Stimulated activated CD4-positive, alpha-beta T cell treated with anti-CD3 and anti-CD28 coated beads, Interleukin-2, amount 100 ng/mL, for 24 hours (primary cell): ENCODE measurements around the gene EGLN2.
A peak's percentile ranks its signal among the peaks of the same experiment; 100 is the strongest.
"Not testable (repeated sequence)": the region's sequence is repeated elsewhere in the genome, so short reads cannot be mapped to it uniquely, and the experiment has no call there.

Experiments
- DNase-seq, 2 donors: peaks; one replicate each; pipeline ENCODE4 v3.0.0-alpha.2; 2020

The EGLN2 gene

GRCh38 chr19:40802300-40803169 lies 3.5 kb downstream of the EGLN2 start:
- DNase-seq, result no peak

DNA sequence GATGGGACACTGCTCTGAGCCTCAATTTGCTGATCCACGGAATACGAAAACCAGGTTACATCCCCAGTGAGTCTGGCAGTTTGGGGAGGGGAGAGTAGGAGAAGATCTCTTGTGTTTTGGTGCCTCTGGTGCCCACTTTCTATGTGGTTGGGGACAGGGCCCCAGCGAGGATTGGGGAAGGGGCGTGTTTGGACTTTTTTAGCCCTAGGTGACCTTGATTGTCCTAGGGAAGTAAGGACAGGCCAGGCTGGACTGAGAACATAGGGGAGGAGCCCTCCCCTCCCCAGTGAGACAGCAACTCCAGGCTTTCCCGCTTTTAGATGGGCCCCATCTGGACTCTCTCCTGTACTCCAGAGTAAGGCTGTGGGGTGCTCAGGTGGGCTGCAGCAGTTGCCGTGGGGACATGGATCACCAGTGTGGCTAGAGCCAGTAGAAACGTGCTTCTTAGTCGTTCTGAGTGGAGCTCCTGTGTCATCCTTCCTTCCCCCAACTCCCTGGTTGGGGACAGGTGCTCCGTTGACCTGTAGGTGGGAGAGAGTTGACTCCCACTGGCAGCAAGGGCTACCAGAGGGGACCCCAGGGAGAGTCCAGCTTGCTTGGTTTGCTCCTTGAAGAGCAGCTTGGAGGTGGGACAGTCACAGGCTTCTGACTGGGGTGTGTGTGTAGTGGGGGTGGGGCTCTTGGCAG lies 4.3 kb downstream of the EGLN2 start:
- DNase-seq, result no peak

DNA sequence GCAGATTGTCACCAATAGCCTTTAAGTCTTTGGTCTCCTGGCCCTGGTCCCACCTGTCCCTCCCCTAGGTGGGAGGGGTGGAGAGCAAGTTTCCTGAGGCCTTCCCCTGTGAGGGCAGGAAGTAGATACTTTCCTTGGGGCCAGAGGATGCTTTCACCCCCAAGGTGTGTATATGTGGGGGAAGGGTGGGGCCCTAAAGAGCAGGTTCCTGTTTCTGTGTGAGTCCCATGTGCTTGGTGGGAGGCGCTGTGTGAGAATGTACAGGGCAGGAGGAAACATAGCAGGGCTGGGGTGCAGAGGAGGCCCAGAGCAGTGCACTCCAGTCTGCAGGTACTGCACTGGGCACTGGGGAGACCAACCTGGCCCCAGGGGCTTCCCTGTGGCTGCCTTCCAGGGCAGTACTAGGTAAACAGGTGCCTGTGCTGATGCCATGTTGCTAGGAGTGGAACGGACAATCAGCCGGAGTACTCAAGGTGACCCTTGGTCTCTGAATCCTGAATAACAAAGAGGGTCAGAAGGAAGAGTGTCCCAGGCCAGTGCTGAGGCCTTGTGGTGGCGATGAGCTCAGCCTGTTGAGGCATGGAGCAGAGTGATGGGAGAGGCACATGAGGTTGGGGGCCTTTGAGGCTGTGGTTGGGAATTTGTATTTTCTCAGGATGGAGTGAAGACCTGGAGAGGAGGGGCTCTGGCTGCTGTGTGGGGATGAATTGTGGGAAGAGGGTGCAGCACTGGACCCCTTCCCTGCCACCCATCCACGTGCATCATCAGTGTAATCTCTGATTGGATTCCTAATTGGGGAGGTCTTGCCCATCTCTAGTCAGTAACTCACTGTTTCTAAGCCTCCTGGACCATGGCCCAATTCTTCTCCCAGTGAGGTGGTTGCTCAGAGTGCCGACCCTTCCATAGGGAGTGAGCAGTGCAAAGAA lies 5.1 kb downstream of the EGLN2 start:
- DNase-seq, result peak; percentile 47 to 51

GRCh38 chr19:40804783-40805242 lies 5.8 kb downstream of the EGLN2 start:
- DNase-seq, result no peak

- DNase-seq, result no peak
Observed at GRCh38 chr19:40805258-40805868, 6.4 kb downstream of the EGLN2 start.

DNA sequence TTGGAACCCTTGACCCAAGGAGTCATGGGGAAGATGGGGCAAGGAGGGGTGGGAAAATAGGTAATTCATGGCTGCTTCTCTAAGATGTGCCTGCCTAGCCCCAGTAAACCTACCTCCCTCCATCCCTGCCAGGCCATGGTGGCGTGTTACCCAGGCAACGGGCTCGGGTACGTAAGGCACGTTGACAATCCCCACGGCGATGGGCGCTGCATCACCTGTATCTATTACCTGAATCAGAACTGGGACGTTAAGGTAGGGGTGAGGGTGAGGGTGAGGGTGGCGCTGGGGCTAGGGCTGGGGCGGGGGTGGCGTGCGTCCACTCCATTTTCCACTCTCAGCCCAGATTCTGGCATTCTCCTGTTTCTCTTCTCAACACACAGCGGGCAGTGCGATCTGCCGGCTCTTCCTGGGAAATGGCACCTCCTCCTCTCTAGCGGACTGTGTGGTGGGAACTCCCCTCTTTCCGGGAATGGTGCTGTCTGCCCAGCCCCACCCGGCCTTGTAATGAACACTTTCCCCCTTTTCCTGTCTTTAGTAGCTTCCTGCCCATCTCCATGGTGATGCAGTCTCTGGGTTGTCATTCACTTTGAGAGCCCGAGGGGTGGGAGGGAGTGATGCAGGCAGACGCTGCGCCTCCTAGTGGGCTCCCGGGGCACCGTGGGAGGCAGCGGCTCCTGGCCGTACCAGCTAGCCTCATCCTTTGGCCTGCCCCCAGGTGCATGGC lies 7.6 kb downstream of the EGLN2 start:
- DNase-seq, result peak; percentile 85 to 86

- no peak for DNase-seq
Observed at GRCh38 chr19:40807147-40808020, 8.4 kb downstream of the EGLN2 start.

DNA sequence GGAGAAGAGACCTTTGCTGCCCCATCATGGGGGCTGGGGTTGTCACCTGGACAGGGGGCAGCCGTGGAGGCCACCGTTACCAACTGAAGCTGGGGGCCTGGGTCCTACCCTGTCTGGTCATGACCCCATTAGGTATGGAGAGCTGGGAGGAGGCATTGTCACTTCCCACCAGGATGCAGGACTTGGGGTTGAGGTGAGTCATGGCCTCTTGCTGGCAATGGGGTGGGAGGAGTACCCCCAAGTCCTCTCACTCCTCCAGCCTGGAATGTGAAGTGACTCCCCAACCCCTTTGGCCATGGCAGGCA lies 9.0 kb downstream of the EGLN2 start:
- no peak for DNase-seq

DNA sequence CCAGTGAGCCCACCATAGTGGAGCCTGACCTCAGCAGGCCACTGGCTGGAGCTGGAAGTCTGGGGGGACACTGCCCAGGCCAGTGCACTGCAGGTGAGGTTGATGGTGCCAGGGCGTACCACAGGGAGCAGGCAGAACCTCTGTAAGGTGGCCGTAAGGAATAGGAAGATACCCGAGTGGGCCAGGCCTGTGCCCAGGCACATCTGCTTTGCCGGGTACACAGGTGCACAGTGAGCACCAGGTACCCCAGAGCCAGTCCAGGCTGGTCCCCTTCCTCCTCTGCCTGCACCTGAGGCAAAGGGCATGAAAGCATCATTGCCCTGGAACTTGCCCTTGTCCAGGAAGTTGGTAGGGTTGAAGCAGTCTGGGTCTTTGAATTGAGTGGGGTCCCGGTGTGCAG lies 9.5 kb downstream of the EGLN2 start:
- DNase-seq, result no peak

DNA sequence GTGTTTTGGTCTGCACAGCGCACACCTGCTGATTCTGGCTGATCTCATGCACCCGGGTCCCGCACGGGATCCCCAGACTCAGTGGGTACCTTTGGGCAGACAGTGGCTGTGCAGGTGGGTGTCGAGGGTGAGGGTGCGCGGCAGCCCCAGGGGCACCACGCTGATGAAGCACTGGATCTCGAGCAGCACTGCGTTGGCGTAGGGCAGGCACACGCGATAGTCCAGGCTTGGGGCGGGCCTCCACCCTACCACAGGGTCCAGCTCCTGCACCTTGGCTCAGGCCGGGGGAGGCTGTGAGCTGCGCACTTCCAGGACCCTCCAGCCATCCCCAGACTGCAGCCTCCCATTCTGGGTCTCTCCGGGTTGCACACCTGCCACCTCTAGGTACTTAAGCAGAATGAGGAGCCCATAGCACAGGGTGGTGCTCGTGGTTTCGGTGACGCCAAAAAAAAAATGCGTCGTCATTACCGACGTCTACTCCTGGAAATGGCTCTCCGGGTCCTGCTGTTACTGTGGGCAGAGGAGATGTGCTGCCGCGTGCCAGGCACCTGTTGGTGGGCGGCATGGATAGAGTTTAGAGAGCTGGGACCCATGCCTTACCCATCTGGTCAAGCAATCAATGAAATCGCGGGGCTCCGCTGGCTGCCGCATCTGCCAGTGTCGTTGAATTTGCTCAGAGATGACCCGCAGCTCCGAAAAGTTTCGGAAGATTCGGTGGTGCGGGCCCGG lies 10.5 kb downstream of the EGLN2 start:
- DNase-seq, result no peak

GRCh38 chr19:40810160-40810559 lies 11.2 kb downstream of the EGLN2 start:
- no peak for DNase-seq

GRCh38 chr19:40810649-40811408 lies 11.8 kb downstream of the EGLN2 start:
- peak; percentile 56 to 58 for DNase-seq

DNA sequence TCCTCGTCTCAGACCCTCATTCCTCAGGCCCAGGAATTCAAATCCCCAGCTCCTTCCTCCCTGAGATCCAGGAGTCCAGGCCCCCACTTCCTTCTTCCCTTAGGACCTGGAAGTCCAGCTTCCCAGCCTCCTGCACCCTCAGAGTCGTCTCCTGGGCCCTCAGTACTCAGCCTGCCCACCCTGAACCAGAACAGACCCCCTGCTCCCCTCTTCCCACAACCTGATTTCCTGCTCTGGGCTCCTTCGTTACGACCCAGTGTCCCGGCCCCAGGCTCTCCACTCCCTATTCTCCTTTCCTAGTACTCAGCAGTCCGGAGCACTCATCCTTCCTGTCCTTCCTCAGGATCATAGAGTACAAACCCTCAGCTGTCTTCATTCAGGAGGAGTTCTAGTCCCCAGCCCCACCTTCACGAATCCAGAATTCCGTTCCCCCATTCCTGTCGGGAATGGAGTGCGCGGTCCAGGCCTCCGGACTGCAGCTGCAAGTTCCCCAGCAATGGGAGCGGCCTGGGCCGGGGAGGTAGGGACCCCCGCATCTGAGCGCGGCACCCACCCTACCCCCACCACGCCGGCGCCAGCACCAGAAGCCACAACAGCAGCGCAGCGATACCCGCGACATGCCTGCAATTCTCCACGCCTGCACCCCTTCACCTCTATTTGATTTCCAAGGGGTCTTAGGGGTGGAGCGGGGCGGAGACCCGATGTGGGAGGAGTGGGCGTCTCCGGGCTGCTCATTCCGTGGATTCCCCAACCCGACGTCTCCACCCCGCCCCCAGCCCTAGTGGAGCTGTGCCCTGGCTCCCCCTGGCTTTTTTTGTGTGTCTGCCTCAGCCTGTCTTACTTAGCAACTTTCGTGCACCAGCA lies 12.7 kb downstream of the EGLN2 start:
- DNase-seq, result no peak

GRCh38 chr19:40812571-40812970 lies 13.6 kb downstream of the EGLN2 start:
- DNase-seq, result not testable (repeated sequence)

GRCh38 chr19:40813182-40813581 lies 14.2 kb downstream of the EGLN2 start:
- no peak for DNase-seq

- no peak for DNase-seq
Observed at GRCh38 chr19:40815223-40815622, 16.2 kb downstream of the EGLN2 start.

GRCh38 chr19:40818480-40819399 lies 19.7 kb downstream of the EGLN2 start:
- peak; percentile 81 to 83 for DNase-seq
